IMR-90 (cell line): ENCODE results near the gene VPS26A.

Experiments
- BHLHE40 ChIP-seq: fragments of 150-350 bp; IDR thresholded peaks from 2 replicates; pipeline ENCODE4 v1.6.1; 2016; ENCODE audit warnings: mild to moderate bottlenecking, low read depth, low read length
- CEBPB ChIP-seq: IDR thresholded peaks from 2 replicates; pipeline ENCODE4 v1.6.1; 2012; ENCODE audit warnings: low read depth, low read length, improper control_type of control experiment
- CTCF ChIP-seq: conservative IDR thresholded peaks from 2 replicates; pipeline ENCODE4 v1.5.1; 2012; ENCODE audit warnings: mild to moderate bottlenecking, low read depth, low read length, improper control_type of control experiment
- ELK1 ChIP-seq: fragments of 150-350 bp; IDR thresholded peaks from 2 replicates; pipeline ENCODE4 v1.6.1; 2016; ENCODE audit warnings: low read depth, mild to moderate bottlenecking, low read length, moderate library complexity, borderline replicate concordance
- POLR2A ChIP-seq: IDR thresholded peaks from 2 replicates; pipeline ENCODE4 v1.6.1; 2012; ENCODE audit warnings: mild to moderate bottlenecking, low read depth, low read length
- RAD21 ChIP-seq: IDR thresholded peaks from 2 replicates; pipeline ENCODE4 v1.6.1; 2012; ENCODE audit warnings: low read length, improper control_type of control experiment
- RFX5 ChIP-seq: IDR thresholded peaks from 2 replicates; pipeline ENCODE4 v1.8.0; 2012; ENCODE audit warnings: low read depth, mild to moderate bottlenecking, low read length, moderate library complexity
- SMC3 ChIP-seq: fragments of 150-350 bp; IDR thresholded peaks from 2 replicates; pipeline ENCODE4 v1.6.1; 2016; ENCODE audit warnings: low read depth, mild to moderate bottlenecking, antibody characterized with exemption, low read length, moderate library complexity

- no peak for TF ChIP-seq CTCF
- no peak for TF ChIP-seq BHLHE40
- no peak for TF ChIP-seq POLR2A
- no peak for TF ChIP-seq SMC3
- TF ChIP-seq CEBPB = no peak
- no peak for TF ChIP-seq RAD21
- TF ChIP-seq RFX5 = no peak
- TF ChIP-seq ELK1 = no peak
These were observed 43.8 kb upstream of the VPS26A start for GRCh38 chr10:69080226-69080625.
